HG03060 (cell line): ENCODE measurements around the gene RAC2.
"Not testable (repeated sequence)": the region's sequence is repeated elsewhere in the genome, so short reads cannot be mapped to it uniquely, and the experiment has no call there.

Experiments used
- ATAC-seq: cut with Tn5 transposase; IDR thresholded peaks from one replicate; pipeline ENCODE4 v1.9.1; 2021; ENCODE audit warnings: low read depth, moderate number of reproducible peaks; ENCODE audit not compliant: unreplicated experiment

The RAC2 gene

GRCh38 chr22:37258005-37258752 lies 14.1 kb upstream of the RAC2 start:
- ATAC-seq: no peak

GRCh38 chr22:37256075-37256726 lies 12.1 kb upstream of the RAC2 start:
- no peak for ATAC-seq

- ATAC-seq: no peak
These were observed 11.5 kb upstream of the RAC2 start for GRCh38 chr22:37255558-37256006.

GRCh38 chr22:37254867-37255233 lies 10.8 kb upstream of the RAC2 start:
- ATAC-seq: no peak

- ATAC-seq: no peak
These were observed 10.3 kb upstream of the RAC2 start for GRCh38 chr22:37254209-37254866.

- no peak for ATAC-seq
These were observed 9.1 kb upstream of the RAC2 start for GRCh38 chr22:37253126-37253660.

GRCh38 chr22:37251836-37252235 lies 7.8 kb upstream of the RAC2 start:
- not testable (repeated sequence) for ATAC-seq

- ATAC-seq: no peak
These were observed 5.9 kb upstream of the RAC2 start for GRCh38 chr22:37249986-37250385.

- no peak for ATAC-seq
These were observed 4.2 kb upstream of the RAC2 start for GRCh38 chr22:37248251-37248650.

GRCh38 chr22:37245740-37246139 lies 1.7 kb upstream of the RAC2 start:
- ATAC-seq: no peak

- peak; percentile 28 for ATAC-seq
These were observed 1.1 kb upstream of the RAC2 start for GRCh38 chr22:37244922-37245722.

- no peak for ATAC-seq
These were observed 511 bp downstream of the RAC2 start for GRCh38 chr22:37243402-37244113.

- ATAC-seq: peak; percentile 41
These were observed 1.6 kb downstream of the RAC2 start for GRCh38 chr22:37242395-37242918.

- ATAC-seq: no peak
These were observed 2.5 kb downstream of the RAC2 start for GRCh38 chr22:37241351-37242142.

- no peak for ATAC-seq
These were observed 3.1 kb downstream of the RAC2 start for GRCh38 chr22:37240941-37241320.

- ATAC-seq: no peak
These were observed 3.7 kb downstream of the RAC2 start for GRCh38 chr22:37240240-37240940.

GRCh38 chr22:37239336-37240239 lies 4.5 kb downstream of the RAC2 start:
- no peak for ATAC-seq
